Placental pericyte (primary cell): ENCODE results near the gene HCN4. TPM values are rescaled to one million over a fixed set of nuclear protein-coding genes. Genes with fewer than 3 reads are reported as not detected.

Experiments used
- total RNA-seq: library from RNA; depleted of rRNA; stranded (reverse); fragments of >200 nt; gene quantifications from 2 replicates; pipeline ENCODE4 v1.2.3, GENCODE V29; 2012

HCN4 gene
- not detected in 2 replicates for total RNA-seq

DNA sequence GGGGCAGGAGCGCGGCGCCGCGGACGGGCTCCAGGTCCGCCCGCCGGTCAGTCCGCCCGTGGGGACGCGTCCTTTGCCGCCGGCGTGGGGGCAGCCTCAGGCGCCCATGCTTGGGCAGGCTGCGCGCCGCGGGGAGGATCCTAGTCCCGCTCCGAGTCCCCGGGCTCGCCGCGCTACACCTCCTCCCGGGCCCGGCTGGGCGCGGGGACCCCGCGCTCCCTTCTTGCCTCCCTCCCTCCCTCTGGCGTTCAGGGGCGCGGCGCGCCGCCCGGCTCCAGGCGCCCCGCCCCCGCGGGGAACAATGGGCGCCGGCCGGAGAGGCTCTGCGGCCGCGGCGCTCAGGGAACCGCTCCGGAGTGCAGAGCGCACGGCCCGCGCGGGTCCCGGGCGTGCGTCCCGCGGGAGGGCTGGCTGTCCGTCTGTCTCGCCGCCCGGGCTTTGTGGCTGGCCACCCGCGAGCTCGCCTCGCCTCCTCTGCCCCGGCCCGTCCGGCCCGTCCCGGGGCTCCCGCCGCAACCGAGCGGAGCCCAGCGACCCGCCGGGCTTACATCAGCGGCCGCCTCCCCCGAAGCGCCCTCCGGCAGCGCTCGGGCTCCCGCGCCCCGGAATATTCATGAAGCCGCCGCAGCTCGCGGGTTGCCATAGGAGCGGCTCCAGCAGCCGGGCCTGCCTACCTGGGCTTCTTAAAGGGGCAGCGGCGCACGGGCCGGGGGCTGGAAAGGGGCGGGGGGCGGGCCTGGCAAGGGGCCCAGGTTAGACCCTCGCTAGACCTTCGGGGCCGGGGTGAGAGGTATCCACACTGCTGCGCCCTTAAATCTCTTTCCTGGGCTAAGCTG, at the start of gene HCN4:
Gene HCN4 (minus strand): TSS at position 658 of the 836 bp plus-strand sequence. CDS start 688 bp downstream, outside the sequence.

Other genes starting within 250 kb of the HCN4 start
- not detected in 2 replicates for gene REC114, start 74.2 kb upstream of the HCN4 start, total RNA-seq